Activated T-helper 17 cell treated with anti-CD3 and anti-CD28 coated beads, Interleukin-2, amount 50 U/mL, for 72 hours (primary cell): ENCODE results near the gene SLIT3. TPM values are rescaled to one million over a fixed set of nuclear protein-coding genes. Genes with fewer than 3 reads are reported as not detected.

Source experiments
- ATAC-seq: fragments of 150-1000 bp; cut with Tn5 transposase; replicated peaks from 2 replicates; pipeline ENCODE4 v1.10.0; 2021; ENCODE audit warnings: mild to moderate bottlenecking, moderate library complexity
- H3K27ac Mint-ChIP-seq: one replicate; pipeline ENCODE4 v1.8.0; 2022; ENCODE audit warnings: mixed read lengths
- H3K27me3 Mint-ChIP-seq: one replicate; pipeline ENCODE4 v1.8.0; 2022; ENCODE audit warnings: mixed read lengths
- H3K36me3 Mint-ChIP-seq: one replicate; pipeline ENCODE4 v1.8.0; 2022; ENCODE audit warnings: low read depth, mild to moderate bottlenecking, mixed read lengths
- H3K4me1 Mint-ChIP-seq: one replicate; pipeline ENCODE4 v1.8.0; 2022; ENCODE audit warnings: mixed read lengths
- H3K4me3 Mint-ChIP-seq: one replicate; pipeline ENCODE4 v1.8.0; 2022; ENCODE audit warnings: mild to moderate bottlenecking, mixed read lengths
- H3K9me3 Mint-ChIP-seq: one replicate; pipeline ENCODE4 v1.8.0; 2022; ENCODE audit warnings: mixed read lengths
- total RNA-seq, 2 donors: library from RNA; stranded (reverse); gene quantifications; one replicate each; pipeline ENCODE4 v1.2.3, GENCODE V29; 2022

SLIT3 gene
- total RNA-seq, 2 donors from 2014 or later: 0.26 TPM; not detected in 1

DNA sequence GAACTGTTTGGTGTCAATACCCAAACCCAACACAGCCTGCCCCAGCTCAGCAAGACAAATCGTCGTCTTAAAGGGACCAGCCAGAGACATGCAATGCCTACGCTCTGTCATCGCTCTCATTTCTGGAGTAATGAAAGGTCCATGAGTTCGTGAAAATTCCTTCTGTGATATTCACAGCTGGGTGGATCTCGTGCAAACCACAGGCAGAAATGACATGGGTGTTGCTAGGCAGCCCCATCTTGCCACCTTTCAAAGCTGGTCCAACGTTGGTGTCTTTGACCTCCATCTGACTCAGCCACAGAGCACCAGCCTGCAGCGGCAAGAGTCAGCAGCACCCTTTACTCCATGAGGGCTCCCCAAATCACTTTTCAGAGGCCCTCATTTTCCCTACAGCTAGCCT lies 215.3 kb downstream of the SLIT3 start:
- Mint-ChIP-seq H3K27ac (no peak overlapping the region), H3K27me3 (peaks cover 5% of the 10 kb centered on the region), H3K4me3 (no peak overlapping the region), H3K9me3 (peaks cover 5% of the 10 kb centered on the region), H3K36me3 (no peaks in the 10 kb centered on the region), H3K4me1 (no peaks in the 10 kb centered on the region)
- no peak for ATAC-seq

DNA sequence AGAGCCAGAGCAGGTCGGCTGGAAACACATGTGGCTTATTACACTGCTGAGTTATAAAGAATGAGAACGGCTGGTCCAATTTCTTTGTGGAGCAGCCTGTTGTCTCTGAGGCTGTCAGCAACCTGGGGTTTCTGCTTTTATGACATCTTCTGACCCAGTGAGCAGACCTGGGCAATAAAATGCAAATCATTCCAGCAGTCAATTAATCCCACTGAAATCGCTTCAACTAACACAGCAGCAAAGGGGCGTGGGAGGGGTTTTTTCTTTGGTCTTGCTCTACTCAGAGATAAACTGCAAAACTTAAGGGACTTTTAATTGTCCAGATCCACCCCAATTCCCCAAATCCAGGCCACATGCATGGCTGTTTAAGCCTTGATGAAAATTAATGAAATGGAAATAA lies 215.7 kb downstream of the SLIT3 start:
- peaks cover 5% of the 10 kb centered on the region for H3K9me3 Mint-ChIP-seq
- ATAC-seq: no peak
- H3K4me3 Mint-ChIP-seq: no peak overlapping the region
- no peak overlapping the region for H3K27ac Mint-ChIP-seq
- H3K36me3 Mint-ChIP-seq: no peaks in the 10 kb centered on the region
- H3K4me1 Mint-ChIP-seq: no peaks in the 10 kb centered on the region
- H3K27me3 Mint-ChIP-seq: peaks cover 5% of the 10 kb centered on the region

DNA sequence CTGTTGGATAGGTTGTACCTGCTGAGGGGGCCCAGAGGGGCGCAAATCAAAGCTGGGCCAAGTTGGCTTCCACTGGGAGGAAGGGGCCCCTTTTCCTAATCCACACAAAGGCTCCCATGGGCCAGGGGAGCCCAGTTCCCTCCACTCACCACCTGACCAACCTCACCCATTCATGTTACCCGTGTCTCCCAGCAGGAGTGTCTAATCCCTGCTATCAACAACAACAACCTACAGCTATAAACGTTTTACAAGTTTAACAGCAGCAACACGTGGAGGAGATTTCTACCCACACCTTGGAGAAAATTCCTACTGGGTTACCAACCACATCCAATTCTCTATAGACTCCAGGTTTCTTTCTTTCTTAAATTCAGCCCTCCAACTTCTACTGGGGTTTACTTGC lies 216.2 kb downstream of the SLIT3 start:
- Mint-ChIP-seq H3K27ac (no peak overlapping the region), H3K36me3 (no peaks in the 10 kb centered on the region), H3K9me3 (peaks cover 3% of the 10 kb centered on the region), H3K4me3 (no peak overlapping the region), H3K4me1 (no peaks in the 10 kb centered on the region), H3K27me3 (peaks cover 5% of the 10 kb centered on the region)
- no peak for ATAC-seq

DNA sequence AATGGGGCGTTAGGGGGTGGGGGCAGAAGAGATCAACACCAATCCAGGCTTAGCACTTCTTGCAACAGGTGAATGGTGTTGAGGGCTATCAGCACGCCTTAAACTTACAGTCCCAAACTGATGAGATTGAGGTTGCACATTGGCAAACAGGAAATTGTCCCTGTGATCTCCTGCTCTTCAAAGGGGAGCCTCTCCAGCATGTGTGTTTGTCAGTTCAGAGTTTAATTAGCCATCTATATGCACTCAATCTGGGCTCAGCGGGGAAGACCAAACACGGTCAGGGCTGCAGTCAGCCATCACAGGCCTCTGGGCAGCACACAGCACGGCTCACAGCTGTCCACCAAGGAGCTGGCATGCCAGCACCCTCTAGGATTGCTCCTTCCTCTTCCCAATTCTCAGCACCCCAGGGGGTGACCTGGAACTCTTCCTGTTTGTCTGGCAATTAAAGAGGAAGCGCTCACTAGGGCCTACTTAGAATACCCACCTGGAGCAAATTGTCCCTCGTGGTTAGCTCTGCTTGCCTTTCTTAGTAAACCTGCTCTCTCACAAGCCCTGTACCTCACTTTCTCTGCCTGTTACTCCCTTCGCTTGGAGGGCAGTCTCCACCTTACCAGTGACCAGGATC lies 217.4 kb downstream of the SLIT3 start:
- Mint-ChIP-seq H3K36me3 (no peaks in the 10 kb centered on the region), H3K4me3 (no peak overlapping the region), H3K27ac (no peak overlapping the region), H3K27me3 (peaks cover 2% of the 10 kb centered on the region), H3K4me1 (no peaks in the 10 kb centered on the region), H3K9me3 (no peaks in the 10 kb centered on the region)
- ATAC-seq: no peak

DNA sequence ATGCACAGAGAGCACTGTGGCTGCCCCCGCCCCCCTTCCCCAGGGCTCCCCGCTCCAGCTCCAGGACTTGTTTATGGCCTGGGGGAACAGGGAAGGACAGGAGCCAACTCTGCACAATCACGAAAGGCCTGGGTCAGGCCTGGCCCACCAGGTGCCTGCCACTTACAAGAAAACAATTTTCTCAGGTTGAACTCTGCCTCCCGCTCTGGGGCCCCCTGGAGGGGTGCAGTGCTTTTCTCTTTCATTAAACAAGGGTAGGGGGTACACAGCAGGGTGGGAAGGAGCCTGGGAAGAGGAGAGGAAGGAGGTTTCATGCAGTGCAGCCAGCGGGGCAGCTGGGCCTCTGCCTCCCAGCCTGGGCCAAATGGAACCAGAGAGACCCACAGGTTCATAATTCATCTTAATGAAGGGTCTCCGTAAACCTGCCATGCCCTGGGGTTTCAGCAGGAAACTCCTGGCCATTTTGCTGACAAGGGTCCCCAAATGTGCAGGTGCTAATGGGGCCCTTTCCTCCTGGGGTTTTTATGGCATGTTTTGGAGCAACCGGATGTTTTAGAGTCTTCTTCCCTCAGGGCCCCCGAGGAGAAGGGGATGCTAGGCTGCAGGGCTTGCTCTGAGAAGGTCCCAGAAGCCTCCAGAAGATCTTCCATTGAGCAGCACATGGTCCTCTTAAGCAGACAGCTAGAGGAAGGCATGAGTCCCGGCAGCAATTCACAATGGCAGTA lies 219.8 kb downstream of the SLIT3 start:
- Mint-ChIP-seq H3K4me1 (no peaks in the 10 kb centered on the region), H3K9me3 (no peaks in the 10 kb centered on the region)

DNA sequence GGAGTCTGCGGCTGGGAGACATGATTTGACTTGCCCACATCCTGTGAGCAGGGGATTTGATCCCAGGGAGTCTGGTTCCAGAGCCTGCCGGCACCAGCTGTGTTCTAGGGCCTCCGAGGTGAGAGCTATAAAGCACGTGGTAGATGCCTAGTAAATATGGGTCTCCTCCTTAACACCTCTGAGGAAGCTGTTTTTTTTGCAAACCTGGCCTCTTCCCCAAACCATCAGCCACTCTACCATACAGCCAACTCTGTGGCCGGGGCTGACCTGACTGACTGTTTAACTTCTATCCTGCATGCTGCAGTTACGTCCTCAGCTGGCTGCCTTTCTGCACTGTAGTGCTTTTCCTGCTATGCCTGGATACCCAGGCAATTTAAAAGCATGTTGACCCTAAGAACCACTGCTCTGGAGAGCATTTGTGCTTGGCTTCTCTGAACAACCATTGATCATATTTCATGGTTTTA lies 220.5 kb downstream of the SLIT3 start:
- Mint-ChIP-seq H3K27me3 (peaks cover 6% of the 10 kb centered on the region), H3K4me3 (no peak overlapping the region), H3K36me3 (no peaks in the 10 kb centered on the region), H3K27ac (no peak overlapping the region), H3K4me1 (no peaks in the 10 kb centered on the region), H3K9me3 (no peaks in the 10 kb centered on the region)
- ATAC-seq: no peak

More for the DNA sequence above, 219.8 kb downstream of the SLIT3 start:
- peaks cover 6% of the 10 kb centered on the region for H3K27me3 Mint-ChIP-seq
- no peak overlapping the region for H3K4me3 Mint-ChIP-seq
- H3K36me3 Mint-ChIP-seq: no peaks in the 10 kb centered on the region
- H3K27ac Mint-ChIP-seq: no peak overlapping the region
- no peak for ATAC-seq

DNA sequence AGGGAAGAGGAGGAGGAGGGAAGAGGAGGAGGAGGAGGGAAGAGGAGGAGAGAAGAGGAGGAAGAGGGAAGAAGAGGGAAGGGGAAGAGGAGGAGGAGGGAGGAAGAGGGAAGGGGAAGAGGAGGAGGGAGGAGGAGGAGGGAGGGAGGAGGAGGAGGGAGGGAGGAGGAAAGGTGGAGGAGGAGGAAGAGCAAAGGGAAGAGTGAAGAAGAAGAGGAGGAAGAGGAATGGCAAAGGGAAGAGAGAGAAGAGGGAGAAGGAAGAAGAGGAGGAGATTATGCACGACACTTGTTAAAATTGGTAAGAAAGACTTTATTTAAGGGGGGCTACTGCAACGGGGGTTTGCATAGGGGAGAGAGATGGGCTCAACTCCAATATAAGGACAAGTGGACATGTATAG lies 221.2 kb downstream of the SLIT3 start:
- Mint-ChIP-seq H3K27me3 (peaks cover 6% of the 10 kb centered on the region), H3K36me3 (no peaks in the 10 kb centered on the region), H3K9me3 (no peaks in the 10 kb centered on the region), H3K4me3 (no peak overlapping the region), H3K4me1 (no peaks in the 10 kb centered on the region), H3K27ac (no peak overlapping the region)
- ATAC-seq: no peak

DNA sequence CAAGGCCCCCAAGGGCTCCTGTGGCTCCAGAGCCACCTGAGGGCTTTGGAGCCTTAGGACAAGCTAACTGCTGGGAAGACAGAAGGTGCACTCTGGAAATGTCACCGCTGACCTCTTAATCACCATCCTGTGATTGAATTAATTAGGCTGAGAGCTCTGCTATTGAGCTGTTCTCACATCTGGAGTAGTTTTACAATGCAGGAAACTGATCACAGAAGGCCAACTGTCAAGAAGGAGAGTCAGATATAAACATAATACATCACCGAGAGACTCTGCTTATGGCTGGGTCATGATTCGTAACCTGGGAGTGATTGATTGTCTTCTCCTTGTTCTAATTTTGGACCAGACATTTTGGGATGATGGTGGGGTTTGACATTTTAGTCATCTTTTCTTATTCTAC lies 226.1 kb downstream of the SLIT3 start:
- Mint-ChIP-seq H3K4me3 (no peak overlapping the region), H3K36me3 (no peaks in the 10 kb centered on the region), H3K27me3 (peaks cover 11% of the 10 kb centered on the region), H3K27ac (no peak overlapping the region), H3K9me3 (peaks cover 3% of the 10 kb centered on the region), H3K4me1 (no peaks in the 10 kb centered on the region)
- no peak for ATAC-seq

DNA sequence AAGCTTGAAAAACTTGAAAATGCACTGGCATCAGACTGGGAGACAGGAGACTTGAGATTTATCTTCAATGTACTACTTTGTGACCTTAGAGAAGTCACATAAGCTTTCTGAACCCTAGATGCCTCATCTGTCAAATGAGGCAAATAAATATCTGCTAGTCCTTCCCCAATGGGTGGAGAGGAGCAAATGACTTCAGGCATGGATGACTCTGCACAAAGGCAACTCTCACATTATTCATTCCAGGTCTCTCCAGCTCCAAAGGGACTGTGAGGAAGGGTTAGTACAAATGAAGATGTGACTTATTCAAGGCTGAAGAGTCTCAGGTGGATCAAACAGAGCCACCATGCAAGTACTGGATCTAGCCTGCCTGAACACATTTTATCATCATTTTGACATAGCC lies 228.7 kb downstream of the SLIT3 start:
- no peaks in the 10 kb centered on the region for H3K36me3 Mint-ChIP-seq
- H3K27me3 Mint-ChIP-seq: peaks cover 7% of the 10 kb centered on the region
- no peaks in the 10 kb centered on the region for H3K4me1 Mint-ChIP-seq
- no peak overlapping the region for H3K27ac Mint-ChIP-seq
- no peak overlapping the region for H3K4me3 Mint-ChIP-seq
- no peak for ATAC-seq
- peaks cover 3% of the 10 kb centered on the region for H3K9me3 Mint-ChIP-seq

DNA sequence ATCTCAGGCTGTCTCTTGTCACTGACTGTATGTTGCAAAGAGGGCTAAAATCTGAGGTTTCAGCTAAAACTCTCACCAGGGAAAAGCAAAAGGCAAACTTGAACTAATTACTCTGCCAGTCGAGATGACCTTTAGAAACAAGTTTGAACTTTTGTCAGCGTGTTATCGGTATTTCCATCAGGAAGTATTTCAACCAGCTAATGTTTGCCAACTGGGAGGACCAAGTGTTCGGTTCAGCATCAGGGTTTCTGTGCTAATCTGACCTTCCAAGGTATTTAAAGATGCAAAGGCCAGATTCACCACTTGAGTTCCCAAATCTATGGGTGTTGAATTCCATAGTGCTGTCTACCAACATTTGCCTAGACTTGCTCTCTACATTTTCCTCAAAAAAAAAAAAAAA lies 230.5 kb downstream of the SLIT3 start:
- H3K9me3 Mint-ChIP-seq: peaks cover 3% of the 10 kb centered on the region
- H3K36me3 Mint-ChIP-seq: no peaks in the 10 kb centered on the region
- ATAC-seq: no peak
- H3K4me3 Mint-ChIP-seq: no peak overlapping the region
- no peak overlapping the region for H3K27ac Mint-ChIP-seq
- H3K4me1 Mint-ChIP-seq: no peaks in the 10 kb centered on the region
- H3K27me3 Mint-ChIP-seq: peaks cover 7% of the 10 kb centered on the region

DNA sequence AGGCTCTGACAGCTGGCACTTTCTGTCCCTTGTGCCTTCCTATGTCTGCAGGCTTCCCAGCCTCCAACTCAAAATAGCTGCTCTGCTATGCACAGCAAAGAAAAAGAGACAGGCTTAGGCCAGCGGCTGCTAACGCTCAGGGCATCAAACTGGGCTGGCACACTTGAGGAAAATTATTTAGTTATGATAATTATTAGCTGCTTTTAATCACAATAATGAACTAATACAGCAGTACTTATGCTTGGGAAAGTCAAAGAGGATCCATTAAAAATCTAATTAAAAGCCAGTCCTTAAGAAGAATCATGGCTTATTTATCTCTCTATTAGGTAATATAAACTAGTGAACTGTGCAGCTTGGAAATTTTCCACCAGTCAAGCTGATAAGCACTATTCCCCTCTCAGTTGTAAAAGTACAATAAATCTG lies 233.2 kb downstream of the SLIT3 start:
- no peak overlapping the region for H3K27ac Mint-ChIP-seq
- H3K4me3 Mint-ChIP-seq: no peak overlapping the region
- ATAC-seq: no peak
- no peaks in the 10 kb centered on the region for H3K36me3 Mint-ChIP-seq
- H3K4me1 Mint-ChIP-seq: no peaks in the 10 kb centered on the region
- H3K27me3 Mint-ChIP-seq: peaks cover 14% of the 10 kb centered on the region
- H3K9me3 Mint-ChIP-seq: no peaks in the 10 kb centered on the region

DNA sequence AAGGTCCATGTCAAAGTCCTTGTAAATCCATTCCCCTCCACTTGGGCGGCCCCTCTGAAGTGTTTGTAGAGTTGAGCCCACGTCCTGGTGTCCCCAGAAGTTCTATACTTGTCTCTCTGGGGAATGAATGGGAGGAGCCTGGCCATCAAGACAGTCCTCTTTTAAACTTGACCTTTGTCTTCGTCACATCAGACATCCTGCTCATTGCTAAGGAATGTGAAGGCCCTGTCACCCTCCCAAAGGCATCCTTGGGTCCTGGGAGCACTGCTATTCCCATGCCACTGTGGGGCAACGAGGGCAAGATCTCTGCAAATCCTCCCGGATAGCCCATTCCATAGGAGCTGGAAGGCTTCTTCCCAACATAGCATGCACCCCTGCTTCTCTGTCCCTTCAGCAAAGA lies 235.5 kb downstream of the SLIT3 start:
- no peaks in the 10 kb centered on the region for H3K4me1 Mint-ChIP-seq
- H3K27me3 Mint-ChIP-seq: peaks cover 16% of the 10 kb centered on the region
- no peaks in the 10 kb centered on the region for H3K36me3 Mint-ChIP-seq
- no peak overlapping the region for H3K4me3 Mint-ChIP-seq
- no peak for ATAC-seq
- H3K9me3 Mint-ChIP-seq: no peaks in the 10 kb centered on the region
- H3K27ac Mint-ChIP-seq: no peak overlapping the region

DNA sequence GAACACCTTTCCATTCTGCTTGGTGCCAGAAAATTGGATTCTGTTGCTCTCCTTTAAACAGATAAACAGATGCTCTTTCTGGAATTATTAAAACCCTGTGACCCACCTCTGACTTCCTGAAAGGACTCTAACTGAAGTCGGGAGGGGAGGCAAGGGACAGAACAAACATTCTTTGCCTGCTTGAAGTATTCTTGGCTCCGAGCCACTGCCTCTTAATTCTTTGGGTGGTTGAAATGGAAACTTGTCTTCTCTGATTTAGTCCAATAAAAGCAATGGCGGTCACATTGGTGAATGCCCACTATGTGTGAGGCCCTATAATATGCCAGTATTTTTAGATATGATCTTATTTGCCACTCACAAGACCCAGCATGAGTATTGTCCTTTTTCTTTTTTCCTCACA lies 236.8 kb downstream of the SLIT3 start:
- Mint-ChIP-seq H3K4me1 (no peaks in the 10 kb centered on the region), H3K27me3 (peaks cover 13% of the 10 kb centered on the region), H3K9me3 (no peaks in the 10 kb centered on the region), H3K4me3 (no peak overlapping the region), H3K36me3 (no peaks in the 10 kb centered on the region), H3K27ac (no peak overlapping the region)
- no peak for ATAC-seq

DNA sequence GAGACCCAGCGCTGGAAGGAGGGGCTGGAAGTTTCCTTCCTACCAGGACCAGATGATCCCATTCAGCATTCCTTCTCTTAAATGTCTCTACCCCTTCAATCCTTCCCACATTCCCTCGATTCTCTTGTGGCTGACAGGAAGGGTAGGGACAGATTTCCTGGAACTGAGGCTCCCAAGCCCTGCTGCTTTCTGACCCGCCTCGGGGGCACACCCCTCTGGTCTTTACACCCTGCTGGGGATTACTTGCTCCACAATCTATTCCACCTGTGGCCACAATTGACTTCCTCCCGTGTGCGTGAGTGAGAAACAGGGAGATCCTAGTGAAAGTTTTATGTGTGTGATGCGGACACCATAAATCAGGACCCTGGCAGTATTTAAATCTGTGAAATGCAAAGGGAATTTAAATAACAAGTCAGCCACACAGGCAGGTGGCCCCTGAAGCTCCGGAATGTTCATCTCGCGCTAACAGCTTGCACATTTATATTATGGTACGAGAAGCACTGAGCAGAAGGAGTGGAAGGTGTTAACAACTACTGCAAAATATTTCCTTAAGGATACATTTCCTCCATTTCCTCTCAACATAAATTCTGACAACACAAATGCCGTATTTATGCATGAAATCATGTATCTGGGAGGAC lies 237.5 kb downstream of the SLIT3 start:
- H3K27me3 Mint-ChIP-seq: peaks cover 13% of the 10 kb centered on the region
- no peak overlapping the region for H3K27ac Mint-ChIP-seq
- ATAC-seq: no peak
- no peak overlapping the region for H3K4me3 Mint-ChIP-seq
- H3K4me1 Mint-ChIP-seq: no peaks in the 10 kb centered on the region
- no peaks in the 10 kb centered on the region for H3K36me3 Mint-ChIP-seq
- no peaks in the 10 kb centered on the region for H3K9me3 Mint-ChIP-seq

DNA sequence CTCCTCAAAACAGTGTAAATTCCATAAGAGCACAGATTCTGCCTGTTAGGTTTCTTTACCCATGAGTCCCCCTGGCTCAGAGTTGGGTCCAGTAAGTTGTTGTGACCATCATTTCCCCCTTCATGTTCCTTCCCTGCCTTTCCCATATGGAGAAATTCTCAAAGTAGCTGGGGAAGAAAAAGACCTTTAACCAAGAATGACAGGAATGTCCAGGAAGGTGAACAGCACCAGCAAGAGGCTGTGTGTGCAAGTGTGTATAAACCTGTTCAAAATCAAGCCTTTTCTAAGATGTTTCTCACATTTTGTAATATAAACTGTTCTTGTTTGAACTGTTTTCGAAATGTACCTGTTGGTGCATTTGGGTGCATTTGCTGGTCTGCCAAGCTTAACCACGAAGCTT lies 238.2 kb downstream of the SLIT3 start:
- Mint-ChIP-seq H3K36me3 (no peaks in the 10 kb centered on the region), H3K27ac (no peak overlapping the region), H3K27me3 (peaks cover 15% of the 10 kb centered on the region), H3K4me1 (no peaks in the 10 kb centered on the region), H3K9me3 (no peaks in the 10 kb centered on the region), H3K4me3 (no peak overlapping the region)
- ATAC-seq: no peak
